GM19468 (cell line): ENCODE measurements around the gene ALDH5A1.

Source experiments
- ATAC-seq: cut with Tn5 transposase; IDR thresholded peaks from one replicate; pipeline ENCODE4 v1.9.1; 2021; ENCODE audit warnings: mild to moderate bottlenecking, moderate library complexity, moderate number of reproducible peaks; ENCODE audit not compliant: unreplicated experiment; ENCODE audit errors: extremely low read depth

Gene ALDH5A1

GRCh38 chr6:24522228-24523176 lies 27.7 kb downstream of the ALDH5A1 start:
- ATAC-seq: no peak

DNA sequence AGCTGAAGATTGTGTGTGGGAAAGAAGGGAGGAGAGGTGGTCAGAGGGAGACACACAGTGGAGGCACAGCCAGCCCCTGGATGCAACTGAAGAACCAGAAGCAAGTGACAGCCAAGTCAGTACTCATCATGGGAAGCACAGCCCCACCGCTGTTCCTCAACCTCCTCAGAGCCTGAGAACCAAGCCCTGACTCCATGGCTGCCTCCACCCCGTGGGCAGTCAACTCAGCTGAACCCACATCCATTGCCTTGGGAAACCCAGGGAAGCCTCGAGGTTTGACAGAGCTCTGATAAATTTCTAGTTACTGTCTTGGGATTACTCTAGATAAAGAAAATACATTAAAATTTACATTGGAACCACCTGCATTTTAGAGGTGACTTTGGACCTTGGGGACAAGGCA lies 29.6 kb downstream of the ALDH5A1 start:
- ATAC-seq: no peak

DNA sequence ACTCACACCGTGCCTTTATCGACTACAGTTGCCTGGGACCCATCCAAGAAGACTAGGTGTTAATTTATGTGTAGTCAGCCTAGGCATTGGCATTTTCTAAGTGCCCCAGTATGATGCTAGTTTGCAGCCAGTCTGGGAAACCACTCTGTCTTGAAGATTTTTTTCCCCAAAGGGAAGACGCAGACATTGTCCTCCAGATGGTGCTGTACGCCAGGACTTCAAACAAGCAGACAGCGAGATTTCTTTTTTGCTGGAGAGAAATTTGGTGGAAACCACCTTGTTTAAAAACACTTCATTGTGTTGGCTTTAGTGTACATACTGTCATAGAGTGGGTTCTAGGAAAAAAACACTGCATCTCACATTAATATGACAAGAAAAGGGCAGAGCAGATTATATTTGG lies 30.0 kb downstream of the ALDH5A1 start:
- ATAC-seq: no peak

DNA sequence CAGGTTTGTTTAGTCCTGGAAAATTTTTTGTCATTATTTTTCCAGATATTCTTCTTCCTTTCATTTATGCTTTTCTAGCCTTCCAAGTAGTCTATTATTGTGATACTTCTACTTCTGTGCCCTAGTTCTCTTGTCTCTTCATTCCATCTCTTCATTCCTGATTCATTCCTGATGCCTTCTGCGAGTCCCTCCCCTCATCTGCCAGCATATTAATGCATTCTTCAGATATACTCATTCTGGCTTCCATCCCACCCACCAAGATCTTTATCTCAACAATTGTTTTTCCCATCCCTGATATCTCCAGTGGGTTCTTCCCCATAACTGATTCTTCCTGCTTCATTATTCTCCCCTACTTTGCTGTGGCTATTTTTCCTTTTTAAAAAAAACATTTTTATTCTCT lies 35.2 kb downstream of the ALDH5A1 start:
- no peak for ATAC-seq

- no peak for ATAC-seq
Measured at GRCh38 chr6:24534329-24534728, 39.6 kb downstream of the ALDH5A1 start.

GRCh38 chr6:24535210-24535609 lies 40.4 kb downstream of the ALDH5A1 start:
- no peak for ATAC-seq

GRCh38 chr6:24536466-24536865 lies 41.7 kb downstream of the ALDH5A1 start:
- ATAC-seq: no peak

GRCh38 chr6:24537082-24537699 lies 42.4 kb downstream of the ALDH5A1 start:
- ATAC-seq: no peak

DNA sequence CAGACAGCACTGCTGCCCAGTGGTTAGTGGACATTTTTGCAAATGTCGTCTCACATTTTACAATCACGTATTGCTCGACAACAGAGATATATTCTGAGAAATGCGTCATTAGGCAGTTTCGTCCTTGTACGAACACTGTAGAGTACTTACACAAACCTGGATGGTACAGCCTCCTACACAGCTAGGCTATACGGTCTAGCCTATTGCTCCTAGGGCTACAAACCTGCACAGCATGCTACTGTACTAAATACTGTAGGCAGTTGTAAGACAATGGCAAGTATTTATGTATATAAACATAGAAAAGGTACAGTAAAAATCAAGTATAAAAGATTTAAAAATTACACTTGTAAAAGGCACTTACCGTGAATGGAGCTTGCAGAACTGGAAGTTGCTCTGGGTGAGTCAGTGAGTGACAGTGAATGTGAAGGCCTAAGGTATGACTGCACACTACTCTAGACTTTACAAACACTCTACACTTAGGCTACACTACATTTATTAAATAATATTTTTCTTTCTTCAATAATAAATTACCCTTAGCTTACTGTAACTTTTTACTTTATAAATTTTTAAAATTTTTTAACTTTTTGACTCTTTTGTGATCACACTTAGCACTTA lies 43.1 kb downstream of the ALDH5A1 start:
- no peak for ATAC-seq

DNA sequence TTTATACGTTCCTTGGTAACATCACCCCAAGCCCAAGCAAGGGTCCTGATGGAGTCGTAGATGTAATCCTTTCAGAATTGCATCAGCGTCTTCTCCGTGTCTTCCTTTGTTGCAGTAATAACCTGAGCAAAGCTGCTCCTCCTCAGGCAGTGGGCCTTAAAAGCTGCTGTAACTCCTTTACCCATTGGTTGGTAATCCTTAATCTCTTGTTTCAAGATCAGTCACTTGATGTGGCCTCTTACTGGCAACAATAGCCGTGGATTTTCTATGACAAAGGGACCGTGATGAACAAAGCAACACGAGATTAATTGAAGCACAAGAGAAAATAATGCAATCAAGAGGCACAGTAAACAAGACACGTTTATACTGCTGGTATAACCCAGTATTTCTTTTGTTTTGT lies 44.6 kb downstream of the ALDH5A1 start:
- ATAC-seq: no peak

- no peak for ATAC-seq
Measured at GRCh38 chr6:24540197-24540596, 45.4 kb downstream of the ALDH5A1 start.

GRCh38 chr6:24543683-24544082 lies 48.9 kb downstream of the ALDH5A1 start:
- ATAC-seq: no peak

DNA sequence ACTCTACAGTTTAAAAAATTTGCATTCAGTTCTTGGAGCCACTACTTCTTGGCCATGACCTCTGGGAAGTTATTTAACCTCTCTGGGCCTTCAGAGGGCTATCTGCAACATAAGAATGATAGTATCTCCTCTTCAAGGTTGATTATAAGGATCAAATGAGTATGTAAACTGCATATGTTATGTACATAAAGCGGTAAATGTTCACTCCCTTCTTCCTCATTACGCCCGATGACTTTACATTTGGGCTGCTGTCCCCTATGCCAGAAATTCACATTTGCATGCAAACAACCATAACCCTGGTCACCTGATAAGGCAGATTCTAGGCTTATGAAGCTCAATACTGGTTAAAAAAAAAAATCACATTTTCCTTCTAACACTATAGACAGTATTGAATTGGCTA lies 50.4 kb downstream of the ALDH5A1 start:
- no peak for ATAC-seq

DNA sequence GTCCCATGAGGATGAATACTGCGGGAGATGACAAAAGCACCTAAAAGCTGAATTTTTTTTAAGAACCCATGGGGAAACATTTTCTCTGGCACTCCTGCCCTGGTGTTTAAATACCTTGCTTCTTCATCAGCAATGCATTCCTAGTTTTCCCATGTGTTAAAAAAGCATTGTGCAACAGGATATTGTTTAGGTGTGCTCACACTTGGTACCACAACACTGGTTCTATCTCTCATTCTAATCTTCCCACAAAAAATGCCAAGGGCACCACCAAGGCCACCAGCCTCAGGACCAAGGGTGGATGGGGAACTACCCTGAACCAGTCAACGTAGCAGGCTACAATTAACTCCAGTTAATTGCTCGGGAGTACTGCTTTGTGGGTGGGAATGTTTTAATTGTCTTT lies 50.9 kb downstream of the ALDH5A1 start:
- no peak for ATAC-seq

DNA sequence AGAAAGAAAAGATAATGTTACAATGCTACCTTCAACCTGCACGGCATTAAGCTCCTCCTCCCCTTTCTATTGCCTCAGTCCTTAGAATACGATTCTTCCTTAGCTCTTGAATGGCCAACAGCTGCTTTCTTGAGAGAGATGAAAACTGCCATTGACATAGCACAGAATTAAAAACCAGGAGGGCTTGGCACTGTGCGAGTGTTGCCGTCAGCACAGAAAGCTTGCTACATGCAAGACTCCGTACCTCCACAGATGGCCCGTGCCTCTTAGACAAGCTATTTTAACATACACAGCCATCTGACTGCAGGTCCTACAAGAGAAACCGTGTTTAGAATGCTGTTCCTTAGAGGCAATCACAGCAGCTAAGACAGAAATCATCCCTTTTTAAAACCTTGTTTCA lies 51.7 kb downstream of the ALDH5A1 start:
- no peak for ATAC-seq

DNA sequence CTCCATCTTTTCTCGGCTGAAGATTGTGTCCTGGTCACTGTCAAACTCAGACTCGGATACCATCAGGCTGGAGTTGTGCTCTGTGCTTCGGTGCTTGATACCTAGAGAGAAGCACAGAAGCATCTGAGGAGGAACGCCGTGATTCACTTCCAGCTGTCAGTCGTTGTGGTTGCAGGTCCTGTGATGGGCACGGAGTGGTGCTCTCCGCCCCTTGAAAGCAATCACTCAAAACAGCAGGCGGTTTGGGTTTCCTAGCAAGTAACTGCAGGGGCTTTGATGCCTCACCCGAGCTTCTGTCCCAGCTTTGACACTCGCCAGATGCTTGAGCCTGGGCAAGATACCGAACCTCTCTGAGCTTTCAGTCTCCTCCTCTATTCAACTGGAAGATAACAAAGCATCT lies 52.5 kb downstream of the ALDH5A1 start:
- no peak for ATAC-seq

- no peak for ATAC-seq
Measured at GRCh38 chr6:24549158-24549557, 54.4 kb downstream of the ALDH5A1 start.

- no peak for ATAC-seq
Measured at GRCh38 chr6:24549674-24550353, 55.0 kb downstream of the ALDH5A1 start.

- ATAC-seq: no peak
Measured at GRCh38 chr6:24551139-24551538, 56.4 kb downstream of the ALDH5A1 start.

- ATAC-seq: no peak
Measured at GRCh38 chr6:24554474-24554873, 59.7 kb downstream of the ALDH5A1 start.

- no peak for ATAC-seq
Measured at GRCh38 chr6:24558516-24558915, 63.7 kb downstream of the ALDH5A1 start.
